ENCODE data around the gene SNRPA.

DNA sequence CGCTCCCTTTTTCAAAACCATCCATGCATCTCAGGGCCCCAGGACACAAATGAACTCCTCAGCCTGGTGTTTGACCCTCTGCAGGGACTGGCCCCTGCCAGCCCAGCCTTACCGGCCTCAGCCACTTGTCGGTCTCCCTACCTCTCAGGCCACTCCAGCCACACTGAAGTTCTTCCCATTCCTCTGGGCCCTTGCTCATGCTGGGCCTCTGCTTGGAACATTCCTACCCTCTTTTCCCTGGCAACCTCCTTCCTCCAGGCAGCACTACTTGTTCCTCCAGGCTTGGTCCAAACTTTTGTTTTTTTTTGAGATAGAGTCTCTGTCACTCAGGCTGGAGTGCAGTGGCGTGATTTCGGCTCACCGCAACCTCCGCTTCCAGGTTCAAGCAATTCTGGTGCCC is 40.3 kb downstream of the SNRPA start:
- TF ChIP-seq POLR2A (IDR thresholded peaks at IDR 0.05), result no peak
- TF ChIP-seq, protein P1, sequence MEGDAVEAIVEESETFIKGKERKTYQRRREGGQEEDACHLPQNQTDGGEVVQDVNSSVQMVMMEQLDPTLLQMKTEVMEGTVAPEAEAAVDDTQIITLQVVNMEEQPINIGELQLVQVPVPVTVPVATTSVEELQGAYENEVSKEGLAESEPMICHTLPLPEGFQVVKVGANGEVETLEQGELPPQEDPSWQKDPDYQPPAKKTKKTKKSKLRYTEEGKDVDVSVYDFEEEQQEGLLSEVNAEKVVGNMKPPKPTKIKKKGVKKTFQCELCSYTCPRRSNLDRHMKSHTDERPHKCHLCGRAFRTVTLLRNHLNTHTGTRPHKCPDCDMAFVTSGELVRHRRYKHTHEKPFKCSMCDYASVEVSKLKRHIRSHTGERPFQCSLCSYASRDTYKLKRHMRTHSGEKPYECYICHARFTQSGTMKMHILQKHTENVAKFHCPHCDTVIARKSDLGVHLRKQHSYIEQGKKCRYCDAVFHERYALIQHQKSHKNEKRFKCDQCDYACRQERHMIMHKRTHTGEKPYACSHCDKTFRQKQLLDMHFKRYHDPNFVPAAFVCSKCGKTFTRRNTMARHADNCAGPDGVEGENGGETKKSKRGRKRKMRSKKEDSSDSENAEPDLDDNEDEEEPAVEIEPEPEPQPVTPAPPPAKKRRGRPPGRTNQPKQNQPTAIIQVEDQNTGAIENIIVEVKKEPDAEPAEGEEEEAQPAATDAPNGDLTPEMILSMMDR (IDR thresholded peaks at IDR 0.05), result no peak
